ENCODE data around the gene LIPG.

- TF ChIP-seq EZH2phosphoT487 (IDR thresholded peaks at IDR 0.05; ENCODE audit: borderline replicate concordance): no peak
- TF ChIP-seq, protein P1, sequence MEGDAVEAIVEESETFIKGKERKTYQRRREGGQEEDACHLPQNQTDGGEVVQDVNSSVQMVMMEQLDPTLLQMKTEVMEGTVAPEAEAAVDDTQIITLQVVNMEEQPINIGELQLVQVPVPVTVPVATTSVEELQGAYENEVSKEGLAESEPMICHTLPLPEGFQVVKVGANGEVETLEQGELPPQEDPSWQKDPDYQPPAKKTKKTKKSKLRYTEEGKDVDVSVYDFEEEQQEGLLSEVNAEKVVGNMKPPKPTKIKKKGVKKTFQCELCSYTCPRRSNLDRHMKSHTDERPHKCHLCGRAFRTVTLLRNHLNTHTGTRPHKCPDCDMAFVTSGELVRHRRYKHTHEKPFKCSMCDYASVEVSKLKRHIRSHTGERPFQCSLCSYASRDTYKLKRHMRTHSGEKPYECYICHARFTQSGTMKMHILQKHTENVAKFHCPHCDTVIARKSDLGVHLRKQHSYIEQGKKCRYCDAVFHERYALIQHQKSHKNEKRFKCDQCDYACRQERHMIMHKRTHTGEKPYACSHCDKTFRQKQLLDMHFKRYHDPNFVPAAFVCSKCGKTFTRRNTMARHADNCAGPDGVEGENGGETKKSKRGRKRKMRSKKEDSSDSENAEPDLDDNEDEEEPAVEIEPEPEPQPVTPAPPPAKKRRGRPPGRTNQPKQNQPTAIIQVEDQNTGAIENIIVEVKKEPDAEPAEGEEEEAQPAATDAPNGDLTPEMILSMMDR (conservative IDR thresholded peaks at IDR 0.05; ENCODE audit: low read length): no peak
These were observed 29.4 kb downstream of the LIPG start for GRCh38 chr18:49591271-49591670.
